Dendritic cell treated with granulocyte-macrophage colony-stimulating factor and Interleukin-4, amounts not matched to agents 40 ng/mL and 50 ng/mL, for 4 days (primary cell): ENCODE data around the gene CDK17.
"Not testable (repeated sequence)": the region's sequence is repeated elsewhere in the genome, so short reads cannot be mapped to it uniquely, and the experiment has no call there.

Experiments used
- H3K27ac Mint-ChIP-seq: one replicate; pipeline ENCODE4 v1.8.0; 2022; ENCODE audit warnings: mild to moderate bottlenecking, mixed read lengths
- H3K27me3 Mint-ChIP-seq: one replicate; pipeline ENCODE4 v1.8.0; 2022; ENCODE audit warnings: mild to moderate bottlenecking, mixed read lengths
- H3K36me3 Mint-ChIP-seq: one replicate; pipeline ENCODE4 v1.8.0; 2022; ENCODE audit warnings: low read depth, mixed read lengths
- H3K4me1 Mint-ChIP-seq: one replicate; pipeline ENCODE4 v1.8.0; 2022; ENCODE audit warnings: low read depth, mixed read lengths
- H3K4me3 Mint-ChIP-seq: one replicate; pipeline ENCODE4 v1.8.0; 2022; ENCODE audit warnings: mild to moderate bottlenecking, moderate library complexity, mixed read lengths
- H3K9me3 Mint-ChIP-seq: one replicate; pipeline ENCODE4 v1.8.0; 2022; ENCODE audit warnings: mixed read lengths
- intact Hi-C: fragments of 100-400 bp; cut with micrococcal nuclease; formaldehyde crosslinking; loops from one replicate; pipeline ENCODE4 v1.15.0; 2022

The CDK17 gene

DNA sequence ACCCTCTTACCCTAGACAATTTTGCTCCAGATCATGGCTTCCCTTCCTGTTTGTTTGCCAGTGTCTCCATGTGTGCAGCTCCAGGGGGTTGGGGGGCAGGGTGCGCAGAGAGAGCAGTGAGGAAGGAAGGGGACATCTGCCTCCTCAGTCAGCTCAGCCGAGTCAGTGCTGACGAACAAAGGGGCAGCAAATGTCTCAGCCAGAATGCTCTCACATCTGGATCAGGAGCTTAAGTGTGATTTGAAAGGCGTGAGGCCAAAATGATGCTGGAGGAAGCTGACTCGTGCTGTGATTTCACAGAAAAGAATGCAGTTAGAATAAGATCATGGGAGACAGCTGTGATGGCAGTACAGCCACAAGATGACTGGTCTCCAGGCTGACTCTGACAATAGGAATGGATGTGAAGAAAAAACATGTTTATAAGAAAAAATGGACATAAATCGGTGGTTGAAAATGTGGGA, 27.1 kb upstream of the CDK17 start:
- Mint-ChIP-seq H3K27me3 (no peaks in the 10 kb centered on the region), H3K4me3 (no peak overlapping the region), H3K4me1 (peaks cover 19% of the 10 kb centered on the region), H3K27ac (no peak overlapping the region), H3K36me3 (no peaks in the 10 kb centered on the region), H3K9me3 (no peaks in the 10 kb centered on the region)
- intact Hi-C loops, result no loop called here

DNA sequence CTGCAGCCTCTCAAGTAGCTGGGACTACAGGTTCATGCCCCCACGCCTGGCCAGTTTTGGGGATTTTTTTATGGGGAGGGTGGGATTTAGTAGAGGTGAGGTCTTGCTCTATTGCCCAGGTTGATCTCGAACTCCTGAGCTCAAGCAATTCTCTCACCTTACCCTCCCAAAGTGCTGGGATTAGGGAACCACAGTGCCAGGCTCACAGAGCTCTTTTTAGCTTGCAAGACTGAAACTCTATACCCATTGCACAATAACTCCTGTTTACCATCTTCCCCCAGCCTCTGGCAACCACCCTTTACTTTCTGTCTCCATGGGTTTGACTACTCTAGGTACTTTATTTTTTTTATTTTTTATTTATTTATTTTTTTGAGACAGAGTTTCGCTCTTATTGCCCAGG, 25.7 kb upstream of the CDK17 start:
- intact Hi-C loops, result no loop called here
- no peak overlapping the region for H3K27ac Mint-ChIP-seq
- H3K36me3 Mint-ChIP-seq, result no peaks in the 10 kb centered on the region
- H3K4me1 Mint-ChIP-seq, result peaks cover 25% of the 10 kb centered on the region
- H3K9me3 Mint-ChIP-seq, result no peaks in the 10 kb centered on the region
- no peaks in the 10 kb centered on the region for H3K27me3 Mint-ChIP-seq
- no peak overlapping the region for H3K4me3 Mint-ChIP-seq

DNA sequence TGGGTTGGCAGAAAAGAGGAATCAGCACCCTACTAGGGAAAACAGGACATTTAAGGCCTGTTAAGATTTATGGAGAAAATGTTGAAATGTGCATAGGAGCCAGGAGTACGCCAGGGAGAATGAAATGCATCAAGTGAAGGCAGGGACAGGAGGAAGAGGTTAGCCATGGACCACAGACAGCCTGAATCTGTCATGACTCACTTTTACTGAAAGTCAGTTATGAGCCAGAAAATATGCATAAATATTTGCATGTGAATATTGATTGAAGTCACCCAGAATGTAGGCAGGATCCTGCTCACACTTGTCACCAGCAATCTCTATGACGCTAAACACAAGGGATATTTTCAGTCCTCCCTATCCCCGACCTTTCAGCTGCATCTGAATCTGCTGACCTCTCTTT, 25.1 kb upstream of the CDK17 start:
- intact Hi-C loops, result no loop called here
- H3K4me3 Mint-ChIP-seq, result no peak overlapping the region
- peaks cover 29% of the 10 kb centered on the region for H3K4me1 Mint-ChIP-seq
- H3K9me3 Mint-ChIP-seq, result no peaks in the 10 kb centered on the region
- H3K36me3 Mint-ChIP-seq, result no peaks in the 10 kb centered on the region
- H3K27ac Mint-ChIP-seq, result no peak overlapping the region
- H3K27me3 Mint-ChIP-seq, result no peaks in the 10 kb centered on the region

DNA sequence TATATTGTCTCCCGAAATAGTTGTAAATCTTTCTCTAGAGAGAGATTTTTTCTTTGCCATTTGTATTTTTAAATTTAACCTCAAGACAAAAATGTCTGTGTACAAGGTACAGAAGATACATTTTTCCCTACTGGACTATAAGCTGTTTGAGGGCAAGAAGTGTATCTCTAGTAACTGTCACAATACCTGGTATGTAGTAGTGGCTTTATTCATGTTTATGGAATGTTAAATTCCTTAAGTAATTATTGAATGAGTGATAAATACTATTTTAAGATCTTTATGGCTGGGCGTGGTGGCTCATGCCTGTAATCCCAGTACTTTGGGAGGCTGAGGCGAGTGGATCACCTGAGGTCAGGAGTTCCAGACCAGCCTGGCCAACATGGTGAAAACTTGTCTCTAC, 24.4 kb upstream of the CDK17 start:
- no peak overlapping the region for H3K4me3 Mint-ChIP-seq
- no peaks in the 10 kb centered on the region for H3K9me3 Mint-ChIP-seq
- no peaks in the 10 kb centered on the region for H3K27me3 Mint-ChIP-seq
- no peaks in the 10 kb centered on the region for H3K36me3 Mint-ChIP-seq
- H3K4me1 Mint-ChIP-seq, result peaks cover 36% of the 10 kb centered on the region
- intact Hi-C loops, result no loop called here
- no peak overlapping the region for H3K27ac Mint-ChIP-seq

DNA sequence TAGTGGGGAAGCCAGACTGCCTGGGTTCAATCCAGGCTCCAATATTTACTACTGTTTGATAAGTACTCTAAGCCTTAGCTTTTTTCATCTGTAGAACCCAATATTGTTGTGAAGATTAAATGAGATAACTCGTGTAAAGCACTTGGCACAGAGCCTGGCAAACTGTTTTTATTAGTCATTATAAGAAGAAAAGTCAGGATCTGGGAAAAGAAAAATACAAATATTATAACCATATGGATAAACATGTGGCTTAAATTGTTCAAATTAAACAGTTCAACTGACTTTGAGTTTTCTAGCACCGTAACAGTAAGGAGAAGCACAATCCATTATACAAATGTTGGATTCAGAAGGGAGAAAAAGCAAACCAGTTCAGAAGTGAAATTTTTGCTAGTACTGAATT, 22.0 kb upstream of the CDK17 start:
- Mint-ChIP-seq H3K4me3 (no peak overlapping the region), H3K27ac (no peak overlapping the region), H3K9me3 (no peaks in the 10 kb centered on the region), H3K4me1 (peaks cover 31% of the 10 kb centered on the region), H3K27me3 (no peaks in the 10 kb centered on the region), H3K36me3 (no peaks in the 10 kb centered on the region)
- intact Hi-C loops, result no loop called here

DNA sequence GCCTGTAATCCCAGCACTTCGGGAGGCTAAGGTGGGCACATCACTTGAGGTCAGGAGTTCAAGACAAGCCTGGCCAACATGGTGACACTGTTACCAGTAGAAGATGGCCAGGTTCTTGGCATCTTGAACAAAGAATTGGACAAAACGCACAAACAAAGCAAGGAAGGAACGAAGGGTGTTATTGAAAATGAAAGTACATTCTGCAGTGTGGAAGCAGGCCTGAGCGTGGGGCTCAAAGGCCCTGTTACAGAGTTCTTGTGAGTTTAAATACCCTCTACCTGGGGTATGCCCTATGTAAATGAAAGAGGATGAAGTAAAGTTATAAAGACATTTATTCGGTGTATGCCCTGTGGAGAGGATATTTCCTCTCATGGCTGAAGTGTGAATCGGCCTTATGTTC, 20.8 kb upstream of the CDK17 start:
- Mint-ChIP-seq H3K27ac (peak overlapping the region; percentile 44), H3K27me3 (no peaks in the 10 kb centered on the region), H3K4me1 (peaks cover 27% of the 10 kb centered on the region), H3K4me3 (peak overlapping the region; percentile 58), H3K9me3 (no peaks in the 10 kb centered on the region), H3K36me3 (no peaks in the 10 kb centered on the region)
- intact Hi-C loops, result no loop called here

DNA sequence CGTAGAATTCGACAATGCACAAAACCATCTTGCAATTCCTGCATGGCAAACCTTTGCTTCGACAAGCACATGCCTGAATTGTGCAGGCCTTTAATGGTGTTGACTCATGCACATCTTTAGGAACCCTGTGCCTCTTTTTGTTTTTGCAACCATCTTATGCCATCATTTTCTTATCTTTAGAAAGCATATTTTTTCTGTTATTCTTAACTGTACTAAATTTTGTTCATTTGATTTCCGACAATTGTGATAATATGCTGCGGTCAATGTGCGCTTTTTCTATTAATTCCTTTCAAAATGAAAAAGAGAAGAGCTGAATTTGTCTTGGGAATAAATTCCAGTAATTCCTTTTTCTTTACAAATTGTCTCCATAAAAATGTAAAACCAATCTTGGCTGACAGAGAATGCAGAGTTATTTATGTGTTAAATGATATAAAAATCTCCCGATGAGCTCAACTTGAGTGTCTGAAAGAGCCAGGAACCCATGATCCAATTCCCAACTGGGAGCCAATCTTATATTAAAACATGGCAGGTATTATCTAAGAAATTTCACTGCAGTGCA, 20.1 kb upstream of the CDK17 start:
- Mint-ChIP-seq H3K27me3 (no peaks in the 10 kb centered on the region), H3K4me3 (no peak overlapping the region), H3K27ac (peak overlapping the region; percentile 44), H3K36me3 (no peaks in the 10 kb centered on the region), H3K9me3 (no peaks in the 10 kb centered on the region), H3K4me1 (peaks cover 21% of the 10 kb centered on the region)
- intact Hi-C loops, result no loop called here

DNA sequence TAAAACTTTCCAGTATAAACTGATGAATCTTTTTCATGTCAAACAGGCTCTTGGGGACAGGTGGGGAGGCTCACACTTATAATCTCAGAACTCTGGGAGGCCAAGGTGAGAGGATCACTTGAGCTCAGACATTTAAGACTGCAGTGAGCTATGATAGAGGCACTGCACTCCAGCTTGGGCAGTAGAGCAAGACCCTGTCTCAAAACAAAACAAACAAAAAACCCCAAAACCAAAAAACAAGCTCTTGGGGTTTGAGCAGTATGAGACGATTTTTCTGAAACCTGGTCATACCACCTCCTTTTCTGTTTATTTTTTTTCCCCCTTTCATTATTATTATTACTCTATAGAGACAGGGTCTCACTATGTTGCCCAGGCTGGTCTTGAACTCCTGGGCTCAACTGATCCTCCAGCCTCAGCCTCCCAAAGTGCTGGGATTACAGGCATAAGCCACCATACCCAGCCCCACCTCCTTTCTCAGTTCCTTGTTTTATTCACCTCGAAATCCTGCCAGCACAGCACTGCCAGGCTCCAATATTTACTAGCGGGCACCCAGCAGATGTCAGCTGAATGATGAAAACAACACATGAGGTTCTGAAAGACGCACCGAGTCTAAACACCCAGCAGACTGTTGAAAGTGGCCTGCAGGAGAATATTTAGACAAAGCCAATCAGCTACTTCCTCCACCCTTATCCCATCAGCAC, 19.5 kb upstream of the CDK17 start:
- Mint-ChIP-seq H3K27ac (peak overlapping the region; percentile 35), H3K4me1 (peaks cover 16% of the 10 kb centered on the region), H3K27me3 (no peaks in the 10 kb centered on the region), H3K4me3 (no peak overlapping the region), H3K36me3 (no peaks in the 10 kb centered on the region), H3K9me3 (no peaks in the 10 kb centered on the region)
- intact Hi-C loops, result no loop called here

DNA sequence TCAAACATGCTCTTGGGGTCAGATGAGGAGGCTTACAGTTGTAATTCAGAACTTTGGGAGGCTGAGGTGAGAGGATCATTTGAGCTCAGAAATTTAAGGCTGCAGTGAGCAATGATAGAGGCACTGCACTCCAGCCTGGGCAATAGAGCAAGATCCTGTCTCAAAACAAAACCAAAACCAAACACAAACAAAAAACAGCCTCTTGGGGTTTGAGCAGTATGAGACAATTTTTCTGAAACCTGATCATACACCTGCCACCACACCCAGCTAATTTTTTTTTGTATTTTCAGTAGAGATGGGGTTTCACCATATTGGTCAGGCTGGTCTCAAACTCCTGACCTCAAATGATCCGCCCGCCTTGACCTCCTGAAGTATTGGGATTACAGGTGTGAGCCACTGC, 17.4 kb upstream of the CDK17 start:
- H3K9me3 Mint-ChIP-seq, H3K27ac Mint-ChIP-seq, H3K27me3 Mint-ChIP-seq, H3K4me3 Mint-ChIP-seq, H3K36me3 Mint-ChIP-seq, intact Hi-C loops: not testable (repeated sequence)
- peaks cover 16% of the 10 kb centered on the region for H3K4me1 Mint-ChIP-seq

DNA sequence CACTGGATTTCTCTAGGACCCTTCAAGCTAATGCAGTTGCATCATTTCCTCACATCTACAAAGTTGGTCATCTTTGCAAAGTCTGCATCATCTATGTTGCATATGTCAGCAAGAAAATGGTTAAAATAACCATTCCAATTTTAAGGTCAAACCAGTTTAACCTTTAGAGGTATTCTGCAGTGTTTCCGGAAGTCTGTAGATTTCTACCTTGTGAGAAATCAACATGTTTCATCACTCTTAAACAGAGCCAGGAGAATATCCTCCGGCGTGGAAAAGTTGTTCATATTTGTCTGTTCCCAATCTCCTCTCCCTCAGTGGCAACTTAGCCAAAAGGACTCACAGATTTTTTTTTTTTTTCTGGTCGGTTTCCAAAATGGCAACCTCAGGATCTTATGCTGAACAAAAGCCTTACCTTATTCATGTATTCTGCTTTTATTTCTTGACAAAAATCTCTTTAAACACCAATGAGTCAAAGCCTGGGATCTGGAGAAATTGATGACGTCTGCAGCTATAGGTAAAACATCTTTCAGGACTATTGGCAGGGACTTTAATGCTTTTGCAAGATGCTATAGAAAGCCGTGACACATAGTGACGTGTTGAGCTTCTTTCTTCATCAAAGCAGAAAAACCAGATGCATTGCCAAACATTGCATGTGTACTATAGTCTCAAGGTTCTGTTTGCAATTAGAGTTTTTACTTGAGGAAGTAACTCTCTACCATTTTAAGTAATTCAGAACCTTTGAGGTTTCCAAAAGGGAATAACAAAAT, 16.0 kb upstream of the CDK17 start:
- peaks cover 13% of the 10 kb centered on the region for H3K4me1 Mint-ChIP-seq
- no peaks in the 10 kb centered on the region for H3K9me3 Mint-ChIP-seq
- H3K27ac Mint-ChIP-seq, result no peak overlapping the region
- no peaks in the 10 kb centered on the region for H3K36me3 Mint-ChIP-seq
- H3K27me3 Mint-ChIP-seq, result no peaks in the 10 kb centered on the region
- no peak overlapping the region for H3K4me3 Mint-ChIP-seq
- intact Hi-C loops, result no loop called here

DNA sequence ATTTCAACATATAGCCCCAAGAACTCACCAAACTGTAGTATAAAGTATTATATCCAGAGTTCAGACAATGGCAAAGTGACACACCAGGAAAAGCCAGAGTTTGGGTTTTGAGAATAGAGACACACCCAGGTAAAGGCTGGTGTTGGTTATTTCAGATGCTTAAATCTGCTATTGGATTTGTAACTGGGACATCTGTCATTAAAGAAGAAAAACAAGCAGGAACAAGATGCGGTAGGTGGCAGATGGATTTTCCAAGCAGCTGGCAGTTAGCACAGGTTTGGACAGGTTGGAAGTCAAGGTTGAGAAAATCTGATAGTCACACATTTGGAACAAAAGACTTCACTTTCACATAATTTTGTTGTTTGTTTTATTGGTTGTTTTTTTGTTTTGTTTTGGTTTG, 14.4 kb upstream of the CDK17 start:
- intact Hi-C loops, result no loop called here
- Mint-ChIP-seq H3K36me3 (no peaks in the 10 kb centered on the region), H3K4me1 (peaks cover 5% of the 10 kb centered on the region), H3K27ac (no peak overlapping the region), H3K9me3 (no peaks in the 10 kb centered on the region), H3K4me3 (no peak overlapping the region), H3K27me3 (no peaks in the 10 kb centered on the region)

DNA sequence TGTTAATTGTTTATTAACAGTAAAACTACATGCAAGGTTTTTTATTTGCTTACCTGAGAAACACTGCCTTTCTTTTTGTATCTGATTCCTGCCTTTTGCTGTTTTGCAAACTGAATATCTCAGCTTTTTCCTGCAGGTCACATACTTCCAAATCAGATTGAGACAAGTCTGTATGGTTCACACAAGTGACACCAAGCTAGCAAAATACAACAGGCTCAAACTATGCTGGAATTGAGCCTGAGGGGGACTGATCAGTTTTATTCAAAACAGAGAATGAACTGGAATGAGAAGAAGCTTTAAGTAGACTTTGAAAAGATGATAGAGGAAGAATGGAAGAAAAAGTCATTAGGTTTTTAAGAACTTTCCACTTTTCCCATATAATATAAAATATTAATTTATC, 12.2 kb upstream of the CDK17 start:
- no peaks in the 10 kb centered on the region for H3K9me3 Mint-ChIP-seq
- intact Hi-C loops, result no loop called here
- H3K27ac Mint-ChIP-seq, result no peak overlapping the region
- no peaks in the 10 kb centered on the region for H3K36me3 Mint-ChIP-seq
- peaks cover 23% of the 10 kb centered on the region for H3K4me1 Mint-ChIP-seq
- no peaks in the 10 kb centered on the region for H3K27me3 Mint-ChIP-seq
- no peak overlapping the region for H3K4me3 Mint-ChIP-seq

DNA sequence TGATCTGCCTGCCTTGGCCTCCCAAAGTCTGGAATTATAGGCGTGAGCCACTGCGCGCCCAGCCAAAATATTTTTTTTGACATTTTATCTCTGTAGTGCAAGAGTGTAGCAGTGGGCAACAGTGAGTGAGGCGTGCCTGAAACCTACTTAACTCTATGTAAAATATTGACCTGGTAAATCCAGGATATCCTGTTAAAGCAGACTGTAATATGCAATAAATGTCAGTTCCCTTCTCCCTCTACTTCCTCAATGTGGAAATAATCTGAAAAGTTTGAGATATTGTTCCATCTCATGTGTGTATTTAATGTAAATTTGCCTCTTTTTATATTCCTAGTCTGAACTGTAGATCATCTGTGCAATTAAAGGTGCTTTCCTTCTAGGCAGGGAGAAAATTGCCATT, 9.5 kb upstream of the CDK17 start:
- Mint-ChIP-seq H3K27ac (no peak overlapping the region), H3K27me3 (no peaks in the 10 kb centered on the region), H3K4me3 (no peak overlapping the region), H3K4me1 (peaks cover 33% of the 10 kb centered on the region), H3K9me3 (no peaks in the 10 kb centered on the region), H3K36me3 (no peaks in the 10 kb centered on the region)
- intact Hi-C loops, result loop anchor here (10.0 kb wide), 2 partner anchors 45 to 105 kb away; no protein-coding TSS in a partner anchor

DNA sequence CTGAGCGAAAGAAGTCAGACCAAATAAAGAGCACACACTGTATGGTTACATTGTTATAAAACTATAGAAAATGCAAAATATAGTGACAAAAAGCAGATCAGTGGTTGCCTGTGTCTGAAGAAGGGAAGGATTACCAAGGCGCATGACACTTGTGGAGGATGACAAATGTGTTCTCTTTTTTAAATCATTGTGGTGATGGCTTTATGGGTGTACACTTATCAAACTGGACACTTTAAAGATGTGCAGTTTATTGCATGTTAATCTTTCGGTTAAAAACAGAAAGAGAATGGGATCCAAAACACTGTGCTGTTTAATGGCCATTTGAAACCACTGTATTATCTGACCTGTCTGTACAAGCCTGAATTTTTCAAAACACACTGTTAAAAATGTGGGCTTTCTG, 8.8 kb upstream of the CDK17 start:
- peaks cover 33% of the 10 kb centered on the region for H3K4me1 Mint-ChIP-seq
- no peaks in the 10 kb centered on the region for H3K36me3 Mint-ChIP-seq
- no peak overlapping the region for H3K4me3 Mint-ChIP-seq
- no peak overlapping the region for H3K27ac Mint-ChIP-seq
- intact Hi-C loops, result loop anchor here (10.0 kb wide), 2 partner anchors 46 to 106 kb away; no protein-coding TSS in a partner anchor
- no peaks in the 10 kb centered on the region for H3K27me3 Mint-ChIP-seq
- H3K9me3 Mint-ChIP-seq, result no peaks in the 10 kb centered on the region
